GM10266 (cell line): ENCODE data around the gene CENPU.

ENCODE experiments used
- DNase-seq: peaks from one replicate; pipeline ENCODE4 v3.0.0; 2012; ENCODE audit errors: extremely low spot score
- TF ChIP-seq, protein P1 (sequence below): IDR thresholded peaks from 2 replicates; pipeline ENCODE4 v1.5.1; 2012; ENCODE audit warnings: mild to moderate bottlenecking, low read depth; ENCODE audit not compliant: control insufficient read depth, insufficient read depth; ENCODE audit errors: missing control alignments

Gene CENPU

DNA sequence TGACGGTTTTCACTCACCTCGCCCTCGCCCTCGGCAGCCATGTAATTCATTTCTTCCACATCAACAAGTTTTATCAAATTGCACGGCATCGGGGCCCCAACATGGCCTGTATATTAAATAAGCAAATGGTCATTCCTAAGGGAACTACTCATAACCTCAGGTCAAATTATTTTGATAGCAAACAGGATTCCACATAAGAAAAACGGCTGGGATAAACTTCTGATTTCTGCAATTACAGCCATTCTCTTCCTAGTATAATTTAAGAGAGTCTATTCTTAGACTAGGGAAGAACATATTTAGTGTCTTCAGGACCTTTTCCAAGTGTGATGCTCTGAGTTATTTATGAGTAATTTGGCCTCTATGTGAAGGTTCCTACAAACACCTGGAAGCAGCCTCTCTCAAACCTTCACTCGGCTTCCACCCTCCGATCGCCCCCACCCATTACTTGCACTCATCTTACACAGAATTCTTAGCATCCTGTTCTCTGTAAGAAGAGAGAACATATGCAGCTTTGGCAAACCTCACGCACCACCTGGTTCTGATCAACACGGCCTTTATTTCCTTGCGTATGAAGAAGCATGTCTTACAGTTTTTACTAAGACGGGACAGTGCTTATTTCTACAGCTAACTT, 29.4 kb upstream of the CENPU start:
- TF ChIP-seq, protein P1, sequence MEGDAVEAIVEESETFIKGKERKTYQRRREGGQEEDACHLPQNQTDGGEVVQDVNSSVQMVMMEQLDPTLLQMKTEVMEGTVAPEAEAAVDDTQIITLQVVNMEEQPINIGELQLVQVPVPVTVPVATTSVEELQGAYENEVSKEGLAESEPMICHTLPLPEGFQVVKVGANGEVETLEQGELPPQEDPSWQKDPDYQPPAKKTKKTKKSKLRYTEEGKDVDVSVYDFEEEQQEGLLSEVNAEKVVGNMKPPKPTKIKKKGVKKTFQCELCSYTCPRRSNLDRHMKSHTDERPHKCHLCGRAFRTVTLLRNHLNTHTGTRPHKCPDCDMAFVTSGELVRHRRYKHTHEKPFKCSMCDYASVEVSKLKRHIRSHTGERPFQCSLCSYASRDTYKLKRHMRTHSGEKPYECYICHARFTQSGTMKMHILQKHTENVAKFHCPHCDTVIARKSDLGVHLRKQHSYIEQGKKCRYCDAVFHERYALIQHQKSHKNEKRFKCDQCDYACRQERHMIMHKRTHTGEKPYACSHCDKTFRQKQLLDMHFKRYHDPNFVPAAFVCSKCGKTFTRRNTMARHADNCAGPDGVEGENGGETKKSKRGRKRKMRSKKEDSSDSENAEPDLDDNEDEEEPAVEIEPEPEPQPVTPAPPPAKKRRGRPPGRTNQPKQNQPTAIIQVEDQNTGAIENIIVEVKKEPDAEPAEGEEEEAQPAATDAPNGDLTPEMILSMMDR, result no peak
- DNase-seq, result no peak

- TF ChIP-seq, protein P1, result peak; percentile 14
- DNase-seq, result peak; percentile 39
These were observed 28.2 kb upstream of the CENPU start for GRCh38 chr4:184762100-184762499.

DNA sequence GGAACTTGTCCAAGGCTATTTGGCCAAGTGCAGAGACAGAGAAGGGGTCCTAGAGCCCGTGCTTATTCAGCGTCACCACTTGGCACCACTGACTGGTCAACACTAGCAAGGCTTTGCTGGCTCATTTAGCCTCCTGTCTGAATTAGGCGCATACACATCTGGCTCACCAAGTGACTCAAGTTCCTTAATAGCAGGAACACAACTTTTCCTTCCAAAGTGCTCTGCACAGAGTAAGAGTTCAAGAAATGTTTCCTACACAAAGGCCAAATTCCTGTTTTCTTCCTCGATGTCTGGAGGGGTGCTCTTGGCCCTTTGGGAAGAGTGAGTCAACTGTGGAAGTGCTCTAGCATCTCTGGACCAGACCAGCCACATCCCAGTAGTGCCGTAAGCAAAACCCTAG, 26.8 kb upstream of the CENPU start:
- TF ChIP-seq, protein P1, result no peak
- DNase-seq, result no peak

DNA sequence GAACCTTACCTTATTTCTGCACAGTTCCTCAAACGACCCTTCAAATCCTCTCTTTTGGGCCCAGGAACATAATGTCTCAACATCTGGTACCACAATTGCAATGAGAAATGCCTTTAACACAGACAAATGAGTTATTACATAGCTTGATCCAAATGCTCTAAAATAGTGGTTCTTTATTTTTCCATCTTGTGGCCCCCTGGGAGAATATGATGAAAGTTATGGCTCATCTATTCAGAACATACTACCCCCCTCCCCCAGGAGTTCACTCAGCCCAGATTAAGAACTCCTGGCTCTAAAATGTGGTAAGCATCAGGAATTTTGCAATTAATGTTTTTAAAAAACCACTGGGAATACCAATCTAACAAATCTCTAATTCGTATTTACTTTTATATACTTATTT, 23.9 kb upstream of the CENPU start:
- DNase-seq, result no peak
- TF ChIP-seq, protein P1, result no peak

DNA sequence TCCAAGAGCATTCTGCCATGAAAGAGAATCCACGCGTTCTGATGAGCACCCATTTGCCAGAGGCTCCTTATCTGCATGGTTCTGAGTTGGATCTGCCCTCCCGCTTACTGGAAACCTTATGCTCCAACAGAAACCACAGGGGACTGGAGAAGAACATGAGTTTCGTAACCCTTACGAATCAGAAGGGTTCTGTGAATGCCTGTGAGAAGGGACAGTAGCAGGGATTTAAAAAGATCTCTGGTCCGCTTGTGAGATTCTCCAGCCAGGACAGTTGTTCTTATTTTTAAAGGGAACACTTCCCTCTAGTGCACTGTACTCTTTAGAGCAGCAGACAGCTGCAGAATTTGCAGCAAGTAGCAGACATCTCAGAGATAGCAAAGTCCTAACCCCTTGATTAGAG, 22.5 kb upstream of the CENPU start:
- no peak for DNase-seq
- TF ChIP-seq, protein P1, result no peak

- TF ChIP-seq, protein P1, result no peak
- no peak for DNase-seq
These were observed 21.4 kb upstream of the CENPU start for GRCh38 chr4:184755278-184755677.

- DNase-seq, result no peak
- TF ChIP-seq, protein P1, result no peak
These were observed 18.8 kb upstream of the CENPU start for GRCh38 chr4:184752496-184753275.
